DND-41 (cell line): ENCODE measurements around the gene PCDH19.

Experiments
- ATAC-seq: fragments of 200-7000 bp; cut with Tn5 transposase; 3 replicates; pipeline ENCODE4 v1.9.1; 2021; ENCODE audit warnings: low read depth; ENCODE audit not compliant: insufficient read depth
- DNase-seq: peaks from one replicate; pipeline ENCODE4 v3.0.0-alpha.2; 2020
- H2AFZ ChIP-seq: 2 replicates; pipeline ENCODE4 v1.6.0; 2012; ENCODE audit warnings: low read depth, low read length
- H3K27ac ChIP-seq: 2 replicates; pipeline ENCODE4 v1.5.1; 2012; ENCODE audit warnings: low read length, inconsistent platforms
- H3K27me3 ChIP-seq: fragments of 200-600 bp; sonication (generic); 2 replicates; pipeline ENCODE4 v1.6.0; 2012; ENCODE audit warnings: low read length, mild to moderate bottlenecking, inconsistent platforms; ENCODE audit not compliant: insufficient read depth, poor library complexity
- H3K36me3 ChIP-seq: 2 replicates; pipeline ENCODE4 v1.5.1; 2012; ENCODE audit warnings: low read length, inconsistent platforms; ENCODE audit not compliant: insufficient read depth
- H3K4me1 ChIP-seq: 2 replicates; pipeline ENCODE4 v1.5.1; 2012; ENCODE audit warnings: mild to moderate bottlenecking, low read length; ENCODE audit not compliant: insufficient read depth
- H3K4me2 ChIP-seq: 2 replicates; pipeline ENCODE4 v1.6.0; 2012; ENCODE audit warnings: mild to moderate bottlenecking, moderate library complexity, low read length, inconsistent platforms; ENCODE audit not compliant: insufficient read depth
- H3K4me3 ChIP-seq, 2 experiments: fragments of 200-600 bp in 1 of 2; shearing (Covaris generic) in 1 of 2; 2 replicates each; pipeline ENCODE4 v1.5.1; 2012 to 2016; ENCODE audit warnings: inconsistent platforms in 2 of 2, low read length in 2 of 2, mild to moderate bottlenecking in 2 of 2, low read depth in 1 of 2, moderate library complexity in 1 of 2
- H3K79me2 ChIP-seq: 2 replicates; pipeline ENCODE4 v1.6.0; 2012; ENCODE audit warnings: low read length, inconsistent platforms; ENCODE audit not compliant: insufficient read depth
- H3K9ac ChIP-seq: 2 replicates; pipeline ENCODE4 v1.6.0; 2012; ENCODE audit warnings: low read depth, mild to moderate bottlenecking, inconsistent platforms, low read length, moderate library complexity
- H3K9me3 ChIP-seq: 2 replicates; pipeline ENCODE4 v1.5.1; 2012; ENCODE audit warnings: low read length, moderate library complexity, mild to moderate bottlenecking, inconsistent platforms; ENCODE audit not compliant: insufficient read depth, severe bottlenecking
- H4K20me1 ChIP-seq: 2 replicates; pipeline ENCODE4 v1.6.0; 2012; ENCODE audit warnings: low read length; ENCODE audit not compliant: insufficient read depth
- EZH2 ChIP-seq: IDR thresholded peaks from 3 replicates; pipeline ENCODE4 v1.6.1; 2012; ENCODE audit warnings: borderline replicate concordance, low read depth, mild to moderate bottlenecking, moderate library complexity, low read length, inconsistent platforms; ENCODE audit not compliant: severe bottlenecking
- TF ChIP-seq, protein P1 (sequence below): IDR thresholded peaks from 2 replicates; pipeline ENCODE4 v1.5.1; 2012; ENCODE audit warnings: borderline replicate concordance, low read length, moderate library complexity, mild to moderate bottlenecking; ENCODE audit not compliant: poor library complexity, severe bottlenecking; ENCODE audit errors: extremely low read depth

PCDH19 gene

DNA sequence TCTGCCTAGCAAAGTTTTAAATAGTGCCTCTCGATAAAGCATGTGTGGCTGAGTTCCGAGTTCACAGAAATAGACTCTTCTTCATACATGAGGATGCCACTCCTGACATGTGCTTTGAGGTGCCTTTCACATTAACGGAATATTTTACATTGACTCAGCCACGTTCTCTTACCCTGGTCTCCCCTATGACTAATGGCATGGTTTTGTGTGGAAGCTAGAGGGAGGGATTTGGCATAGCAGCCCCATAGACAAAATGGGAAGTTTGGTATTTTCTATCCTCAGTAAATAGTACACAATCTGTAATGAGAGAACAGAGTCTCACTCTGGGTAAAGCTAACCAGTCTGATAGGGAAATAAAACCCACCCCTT, 68.9 kb downstream of the PCDH19 start:
- DNase-seq: no peak

DNA sequence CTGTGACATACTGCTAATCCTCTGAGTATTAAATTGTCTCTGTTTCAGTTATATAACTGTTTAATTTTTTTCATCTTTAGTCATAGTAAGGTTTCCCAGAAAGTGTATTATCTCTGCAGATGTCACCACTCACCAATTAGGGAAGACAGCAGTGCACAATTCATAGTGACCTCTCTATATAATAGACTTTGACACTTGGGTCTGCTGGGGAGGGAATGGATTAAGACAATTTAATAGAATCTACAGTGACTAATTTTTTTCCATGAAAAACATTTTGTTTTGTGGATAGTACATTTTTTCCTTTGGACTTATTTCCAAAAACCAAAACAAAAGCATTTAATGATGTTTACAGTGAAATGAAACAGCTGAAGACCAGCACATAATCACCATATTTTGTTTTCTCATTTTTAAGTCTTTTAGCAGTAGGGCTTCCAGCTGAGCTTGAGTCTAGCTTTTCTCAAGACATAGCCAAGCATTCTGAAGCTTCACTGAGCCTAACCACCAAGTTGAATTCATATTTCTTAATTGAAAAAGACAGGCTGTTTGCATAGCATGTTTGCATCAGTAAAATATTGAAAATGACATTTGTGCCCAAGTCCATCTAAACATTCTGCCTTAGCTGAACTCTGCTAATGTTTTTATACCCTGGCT, 69.5 kb downstream of the PCDH19 start:
- H3K9ac ChIP-seq: no peak overlapping the region
- H3K27me3 ChIP-seq: no peaks in the 10 kb centered on the region
- ATAC-seq (no peak), DNase-seq (no peak)
- H3K4me2 ChIP-seq: no peak overlapping the region
- H3K4me1 ChIP-seq: no peaks in the 10 kb centered on the region
- no peaks in the 10 kb centered on the region for H3K9me3 ChIP-seq
- no peaks in the 10 kb centered on the region for H4K20me1 ChIP-seq
- no peaks in the 10 kb centered on the region for H3K36me3 ChIP-seq
- no peak overlapping the region for H3K27ac ChIP-seq
- no peak overlapping the region for H2AFZ ChIP-seq
- no peaks in the 10 kb centered on the region for H3K79me2 ChIP-seq
- no peak overlapping the region for H3K4me3 ChIP-seq
- TF ChIP-seq, protein P1, sequence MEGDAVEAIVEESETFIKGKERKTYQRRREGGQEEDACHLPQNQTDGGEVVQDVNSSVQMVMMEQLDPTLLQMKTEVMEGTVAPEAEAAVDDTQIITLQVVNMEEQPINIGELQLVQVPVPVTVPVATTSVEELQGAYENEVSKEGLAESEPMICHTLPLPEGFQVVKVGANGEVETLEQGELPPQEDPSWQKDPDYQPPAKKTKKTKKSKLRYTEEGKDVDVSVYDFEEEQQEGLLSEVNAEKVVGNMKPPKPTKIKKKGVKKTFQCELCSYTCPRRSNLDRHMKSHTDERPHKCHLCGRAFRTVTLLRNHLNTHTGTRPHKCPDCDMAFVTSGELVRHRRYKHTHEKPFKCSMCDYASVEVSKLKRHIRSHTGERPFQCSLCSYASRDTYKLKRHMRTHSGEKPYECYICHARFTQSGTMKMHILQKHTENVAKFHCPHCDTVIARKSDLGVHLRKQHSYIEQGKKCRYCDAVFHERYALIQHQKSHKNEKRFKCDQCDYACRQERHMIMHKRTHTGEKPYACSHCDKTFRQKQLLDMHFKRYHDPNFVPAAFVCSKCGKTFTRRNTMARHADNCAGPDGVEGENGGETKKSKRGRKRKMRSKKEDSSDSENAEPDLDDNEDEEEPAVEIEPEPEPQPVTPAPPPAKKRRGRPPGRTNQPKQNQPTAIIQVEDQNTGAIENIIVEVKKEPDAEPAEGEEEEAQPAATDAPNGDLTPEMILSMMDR: no peak
- no peak for TF ChIP-seq EZH2

More for the DNA sequence above, 68.9 kb downstream of the PCDH19 start:
- H3K36me3 ChIP-seq: no peaks in the 10 kb centered on the region
- H3K4me2 ChIP-seq: no peak overlapping the region
- H4K20me1 ChIP-seq: no peaks in the 10 kb centered on the region
- no peak overlapping the region for H3K9ac ChIP-seq
- TF ChIP-seq, protein P1: no peak
- no peak for TF ChIP-seq EZH2
- ATAC-seq: no peak
- no peaks in the 10 kb centered on the region for H3K4me1 ChIP-seq
- no peak overlapping the region for H2AFZ ChIP-seq
- no peaks in the 10 kb centered on the region for H3K27me3 ChIP-seq
- H3K4me3 ChIP-seq: no peak overlapping the region
- no peaks in the 10 kb centered on the region for H3K9me3 ChIP-seq
- H3K27ac ChIP-seq: no peak overlapping the region
- no peaks in the 10 kb centered on the region for H3K79me2 ChIP-seq

DNA sequence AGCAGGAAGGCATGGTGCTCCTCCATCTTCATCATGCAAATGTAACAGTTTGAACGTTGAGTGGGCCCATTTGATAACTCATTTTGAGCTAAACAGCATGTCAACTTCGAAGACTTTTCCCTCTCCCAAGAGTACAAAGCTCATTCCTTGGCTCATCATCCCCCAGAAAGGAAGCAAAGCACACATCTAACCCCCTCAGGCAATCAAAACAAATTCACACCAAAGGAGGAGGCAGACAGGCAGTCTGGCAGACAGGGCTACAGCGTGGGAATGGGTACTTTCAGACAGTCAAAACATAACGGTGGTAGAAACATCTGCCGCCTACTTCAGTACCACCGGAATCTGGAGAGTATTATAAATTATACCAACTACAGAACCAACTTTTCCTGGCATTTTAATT, 81.7 kb downstream of the PCDH19 start:
- H3K36me3 ChIP-seq: no peaks in the 10 kb centered on the region
- TF ChIP-seq EZH2: no peak
- TF ChIP-seq, protein P1: no peak
- no peak overlapping the region for H3K27ac ChIP-seq
- H2AFZ ChIP-seq: no peak overlapping the region
- no peaks in the 10 kb centered on the region for H3K9me3 ChIP-seq
- H3K4me1 ChIP-seq: no peaks in the 10 kb centered on the region
- DNase-seq: no peak
- no peak overlapping the region for H3K4me2 ChIP-seq
- H3K79me2 ChIP-seq: no peaks in the 10 kb centered on the region
- ATAC-seq: no peak
- no peak overlapping the region for H3K9ac ChIP-seq
- no peaks in the 10 kb centered on the region for H4K20me1 ChIP-seq
- H3K27me3 ChIP-seq: no peaks in the 10 kb centered on the region
- H3K4me3 ChIP-seq: no peak overlapping the region
